ENCODE data around the gene CROCC. TPM values are rescaled to one million over a fixed set of nuclear protein-coding genes. Genes with fewer than 3 reads are reported as not detected.

CROCC gene
- total and polyA plus RNA-seq, 9 of the 15 experiments (the other 6 are each of a cell fraction or from before 2014, with no cell fraction given): 0.17 to 15.4 (median 7.6) TPM

DNA sequence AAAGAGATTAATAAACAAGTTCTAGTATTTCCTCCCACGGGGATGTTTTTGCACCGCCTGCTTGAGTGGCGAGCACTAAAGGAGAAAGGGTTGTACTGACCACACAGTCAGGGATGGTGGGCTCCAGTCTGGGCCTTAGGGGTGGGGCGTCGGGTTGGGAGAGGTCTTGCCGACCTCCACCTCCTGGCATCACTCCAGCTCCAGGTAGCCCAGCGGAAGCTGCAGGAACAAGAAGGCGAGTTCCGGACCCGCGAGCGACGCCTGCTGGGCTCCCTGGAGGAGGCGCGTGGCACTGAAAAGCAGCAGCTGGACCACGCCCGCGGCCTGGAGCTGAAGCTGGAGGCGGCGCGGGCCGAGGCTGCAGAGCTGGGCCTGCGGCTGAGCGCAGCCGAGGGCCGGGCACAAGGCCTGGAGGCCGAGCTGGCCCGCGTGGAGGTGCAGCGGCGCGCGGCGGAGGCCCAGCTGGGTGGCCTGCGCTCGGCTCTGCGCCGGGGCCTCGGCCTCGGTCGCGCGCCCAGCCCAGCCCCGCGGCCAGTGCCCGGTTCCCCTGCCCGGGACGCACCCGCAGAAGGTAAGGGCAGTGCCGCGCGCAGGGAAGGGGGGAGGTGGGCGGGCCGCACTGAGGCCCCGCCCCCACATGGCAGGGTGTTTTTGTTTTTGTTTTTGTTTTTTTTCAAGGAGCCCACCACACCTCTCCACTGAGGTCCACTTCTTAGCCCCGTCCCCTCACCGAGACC lies 39.0 kb downstream of the CROCC start (continued):
- TF ChIP-seq, protein P1, sequence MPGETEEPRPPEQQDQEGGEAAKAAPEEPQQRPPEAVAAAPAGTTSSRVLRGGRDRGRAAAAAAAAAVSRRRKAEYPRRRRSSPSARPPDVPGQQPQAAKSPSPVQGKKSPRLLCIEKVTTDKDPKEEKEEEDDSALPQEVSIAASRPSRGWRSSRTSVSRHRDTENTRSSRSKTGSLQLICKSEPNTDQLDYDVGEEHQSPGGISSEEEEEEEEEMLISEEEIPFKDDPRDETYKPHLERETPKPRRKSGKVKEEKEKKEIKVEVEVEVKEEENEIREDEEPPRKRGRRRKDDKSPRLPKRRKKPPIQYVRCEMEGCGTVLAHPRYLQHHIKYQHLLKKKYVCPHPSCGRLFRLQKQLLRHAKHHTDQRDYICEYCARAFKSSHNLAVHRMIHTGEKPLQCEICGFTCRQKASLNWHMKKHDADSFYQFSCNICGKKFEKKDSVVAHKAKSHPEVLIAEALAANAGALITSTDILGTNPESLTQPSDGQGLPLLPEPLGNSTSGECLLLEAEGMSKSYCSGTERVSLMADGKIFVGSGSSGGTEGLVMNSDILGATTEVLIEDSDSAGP (CRISPR knock-in tag; IDR thresholded peaks at IDR 0.05): no peak
- no peak for TF ChIP-seq CBX8 (IDR thresholded peaks at IDR 0.05; ENCODE audit: borderline replicate concordance, extremely low read depth, low read depth, low read length, poor library complexity, severe bottlenecking)
- TF ChIP-seq RCOR1 (IDR thresholded peaks at IDR 0.05; ENCODE audit: borderline replicate concordance in 1 of 2, low read depth in 2 of 2, low read length in 2 of 2): peak in 1 of 2 experiments; percentile 75; a peak in 2 of 4 replicates
- TF ChIP-seq, protein P2, sequence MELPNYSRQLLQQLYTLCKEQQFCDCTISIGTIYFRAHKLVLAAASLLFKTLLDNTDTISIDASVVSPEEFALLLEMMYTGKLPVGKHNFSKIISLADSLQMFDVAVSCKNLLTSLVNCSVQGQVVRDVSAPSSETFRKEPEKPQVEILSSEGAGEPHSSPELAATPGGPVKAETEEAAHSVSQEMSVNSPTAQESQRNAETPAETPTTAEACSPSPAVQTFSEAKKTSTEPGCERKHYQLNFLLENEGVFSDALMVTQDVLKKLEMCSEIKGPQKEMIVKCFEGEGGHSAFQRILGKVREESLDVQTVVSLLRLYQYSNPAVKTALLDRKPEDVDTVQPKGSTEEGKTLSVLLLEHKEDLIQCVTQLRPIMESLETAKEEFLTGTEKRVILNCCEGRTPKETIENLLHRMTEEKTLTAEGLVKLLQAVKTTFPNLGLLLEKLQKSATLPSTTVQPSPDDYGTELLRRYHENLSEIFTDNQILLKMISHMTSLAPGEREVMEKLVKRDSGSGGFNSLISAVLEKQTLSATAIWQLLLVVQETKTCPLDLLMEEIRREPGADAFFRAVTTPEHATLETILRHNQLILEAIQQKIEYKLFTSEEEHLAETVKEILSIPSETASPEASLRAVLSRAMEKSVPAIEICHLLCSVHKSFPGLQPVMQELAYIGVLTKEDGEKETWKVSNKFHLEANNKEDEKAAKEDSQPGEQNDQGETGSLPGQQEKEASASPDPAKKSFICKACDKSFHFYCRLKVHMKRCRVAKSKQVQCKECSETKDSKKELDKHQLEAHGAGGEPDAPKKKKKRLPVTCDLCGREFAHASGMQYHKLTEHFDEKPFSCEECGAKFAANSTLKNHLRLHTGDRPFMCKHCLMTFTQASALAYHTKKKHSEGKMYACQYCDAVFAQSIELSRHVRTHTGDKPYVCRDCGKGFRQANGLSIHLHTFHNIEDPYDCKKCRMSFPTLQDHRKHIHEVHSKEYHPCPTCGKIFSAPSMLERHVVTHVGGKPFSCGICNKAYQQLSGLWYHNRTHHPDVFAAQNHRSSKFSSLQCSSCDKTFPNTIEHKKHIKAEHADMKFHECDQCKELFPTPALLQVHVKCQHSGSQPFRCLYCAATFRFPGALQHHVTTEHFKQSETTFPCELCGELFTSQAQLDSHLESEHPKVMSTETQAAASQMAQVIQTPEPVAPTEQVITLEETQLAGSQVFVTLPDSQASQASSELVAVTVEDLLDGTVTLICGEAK (IDR thresholded peaks at IDR 0.05): peak; percentile 59
- TF ChIP-seq, protein P2 (CRISPR knock-in tag; IDR thresholded peaks at IDR 0.05): no peak
- TF ChIP-seq HSF4 (CRISPR knock-in tag; IDR thresholded peaks at IDR 0.05; ENCODE audit: borderline replicate concordance): no peak
- no peak for TF ChIP-seq TFAM (CRISPR knock-in tag; conservative IDR thresholded peaks at IDR 0.05)
- TF ChIP-seq MEF2A (IDR thresholded peaks at IDR 0.05; ENCODE audit: control insufficient read depth, low read depth, low read length): no peak
- TF ChIP-seq ZNF140 (CRISPR knock-in tag; IDR thresholded peaks at IDR 0.05): no peak
- TF ChIP-seq ZBTB7A (IDR thresholded peaks at IDR 0.05; ENCODE audit: borderline replicate concordance, control insufficient read depth, low read depth, low read length): no peak
- no peak for TF ChIP-seq ZSCAN32 (CRISPR knock-in tag; IDR thresholded peaks at IDR 0.05)
- no peak for TF ChIP-seq MCM3 (IDR thresholded peaks at IDR 0.05)
- TF ChIP-seq CCNT2 (IDR thresholded peaks at IDR 0.05; ENCODE audit: borderline replicate concordance, extremely low read depth, insufficient read length, low read depth, low read length): no peak
- no peak for TF ChIP-seq CHD4 (IDR thresholded peaks at IDR 0.05; ENCODE audit: insufficient read depth, insufficient replicate concordance, low read depth, low read length, poor library complexity, severe bottlenecking)
- no peak for TF ChIP-seq MCM5 (IDR thresholded peaks at IDR 0.05; ENCODE audit: low read depth)
- TF ChIP-seq ZKSCAN8 (CRISPR knock-in tag; IDR thresholded peaks at IDR 0.05): no peak
- TF ChIP-seq TRIM24 (IDR thresholded peaks at IDR 0.05): no peak
